Occipital lobe (tissue), 2 donors: ENCODE data around the gene CXCR4. TPM values are rescaled to one million over a fixed set of nuclear protein-coding genes. Genes with fewer than 3 reads are reported as not detected.

ENCODE experiments used
- DNase-seq: peaks from one replicate; lab custom pipeline; 2025; lab: John Stamatoyannopoulos, UW
- total RNA-seq: library from RNA; depleted of rRNA; stranded (reverse); fragments of >200 nt; gene quantifications from one replicate; pipeline ENCODE4 v1.2.3, GENCODE V29; 2014

Gene CXCR4
- total RNA-seq, 1 donor from 2014 or later, result 115 TPM

DNA sequence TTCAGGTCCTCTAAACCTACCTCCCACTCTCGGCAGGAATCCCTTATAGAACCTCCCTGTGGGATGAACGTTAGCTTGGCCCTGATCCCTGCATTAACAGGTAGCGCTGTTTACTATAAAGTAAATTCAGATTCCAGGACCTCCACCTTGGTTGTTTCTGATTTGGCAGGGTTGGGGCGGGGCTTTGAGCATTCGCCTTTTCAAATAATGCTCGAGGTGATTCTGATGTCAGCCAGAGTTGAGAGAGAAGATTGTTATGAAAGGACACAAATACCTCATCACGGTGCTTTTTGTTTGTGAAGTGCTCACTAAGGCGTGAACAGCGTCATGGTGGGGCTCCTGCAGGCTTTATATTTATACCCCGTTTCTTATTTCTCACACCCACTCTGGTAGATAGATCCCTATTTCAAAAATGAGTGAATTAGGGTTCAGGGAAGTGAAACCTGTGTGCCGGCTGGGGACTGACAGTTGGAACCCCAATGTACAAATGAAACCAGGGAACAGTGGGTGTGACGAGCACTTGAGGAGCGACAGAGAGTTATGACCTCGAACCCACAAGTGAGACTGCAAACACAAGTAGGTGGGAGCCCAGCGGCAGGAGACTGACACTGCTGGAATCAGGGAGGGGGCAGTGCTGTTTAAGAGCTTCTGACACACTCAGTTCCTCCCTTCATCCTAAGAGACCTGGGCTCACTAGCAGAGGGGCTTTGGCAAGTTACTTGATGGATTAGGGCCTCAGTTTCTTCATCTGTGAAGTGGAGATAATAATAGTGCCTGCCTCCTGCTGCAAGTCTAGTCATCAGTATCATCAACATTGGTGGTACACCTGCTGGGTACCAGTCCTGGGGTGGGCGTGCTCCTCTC, 14.2 kb upstream of the CXCR4 start:
- no peak for DNase-seq

DNA sequence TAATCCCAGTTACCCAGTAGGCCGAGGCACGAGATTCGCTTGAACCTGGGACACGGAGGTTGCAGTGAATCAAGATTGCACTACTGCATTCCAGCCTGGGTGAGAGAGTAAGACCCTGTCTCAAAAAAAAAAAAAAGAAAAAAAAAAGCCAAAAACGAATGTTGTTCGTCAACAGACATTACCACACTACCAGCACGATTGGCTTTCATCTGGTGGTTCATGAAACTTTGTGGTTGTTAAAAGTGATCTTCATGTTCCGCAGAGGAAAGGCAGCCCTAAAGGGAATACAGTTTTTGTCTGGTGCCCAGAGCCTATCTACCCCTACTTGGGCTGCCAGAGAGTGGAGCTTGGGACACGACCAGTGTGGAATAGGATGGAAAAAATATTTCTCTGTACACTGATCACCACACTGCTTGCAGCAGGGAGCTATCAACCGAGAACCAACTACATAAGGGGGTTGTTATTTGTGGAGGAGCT, 13.6 kb upstream of the CXCR4 start:
- DNase-seq, result no peak

DNA sequence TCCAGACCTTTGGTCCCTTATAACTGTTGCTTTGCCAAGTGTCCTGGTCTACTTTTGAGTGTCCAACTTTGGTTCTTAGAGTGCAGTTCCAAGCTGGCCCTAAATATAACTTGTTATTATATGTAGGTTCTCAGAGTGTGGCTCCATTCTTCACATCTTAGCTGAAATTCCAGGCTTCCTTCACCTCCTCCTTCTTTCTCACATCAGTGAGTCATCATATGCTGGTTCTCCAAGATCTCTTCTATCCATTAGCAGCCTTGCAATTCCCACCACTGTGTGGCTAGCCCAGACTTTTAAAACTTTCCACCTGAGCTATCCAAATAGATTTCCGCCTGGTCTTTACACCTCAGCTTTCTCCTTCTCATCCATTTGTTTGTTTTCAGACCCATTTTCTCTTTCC, 12.6 kb upstream of the CXCR4 start:
- DNase-seq, result no peak

DNA sequence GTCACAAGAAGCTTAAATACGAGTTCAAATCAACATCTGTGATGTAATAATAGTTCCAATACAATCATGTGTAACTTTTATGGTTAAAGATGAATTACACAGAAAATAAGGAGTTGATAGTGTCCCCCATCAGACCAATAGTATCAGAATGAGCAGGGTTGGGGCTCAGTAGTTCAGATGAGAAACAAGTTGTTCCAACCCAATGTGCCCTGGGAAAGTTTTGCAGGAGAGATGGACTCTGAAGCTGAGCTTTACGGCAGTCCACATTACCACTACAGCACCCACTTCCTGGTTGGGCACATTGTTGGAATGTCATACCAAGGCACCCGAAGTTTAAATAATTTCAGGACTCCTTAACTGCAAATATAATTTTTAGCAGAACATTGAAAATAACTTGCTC, 12.1 kb upstream of the CXCR4 start:
- no peak for DNase-seq

DNA sequence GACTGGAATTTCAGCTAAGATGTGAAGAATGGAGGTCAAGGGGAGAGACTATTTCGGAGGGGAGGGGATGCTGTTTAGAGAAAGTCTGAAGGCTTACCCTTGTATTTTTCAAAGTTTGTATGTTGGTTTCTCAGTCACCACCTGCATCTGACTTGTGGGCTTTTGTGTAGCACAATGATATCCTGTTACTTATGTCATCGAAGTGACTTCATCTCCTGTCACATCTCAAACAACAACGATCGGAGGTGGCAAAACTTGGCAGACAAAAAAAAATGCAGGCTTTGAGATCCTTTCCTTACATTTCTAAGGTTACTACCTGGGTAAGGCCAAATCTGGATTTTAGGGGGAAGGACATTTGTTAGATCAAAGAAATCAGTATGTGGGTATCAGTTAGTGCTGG, 11.7 kb upstream of the CXCR4 start:
- DNase-seq, result no peak

DNA sequence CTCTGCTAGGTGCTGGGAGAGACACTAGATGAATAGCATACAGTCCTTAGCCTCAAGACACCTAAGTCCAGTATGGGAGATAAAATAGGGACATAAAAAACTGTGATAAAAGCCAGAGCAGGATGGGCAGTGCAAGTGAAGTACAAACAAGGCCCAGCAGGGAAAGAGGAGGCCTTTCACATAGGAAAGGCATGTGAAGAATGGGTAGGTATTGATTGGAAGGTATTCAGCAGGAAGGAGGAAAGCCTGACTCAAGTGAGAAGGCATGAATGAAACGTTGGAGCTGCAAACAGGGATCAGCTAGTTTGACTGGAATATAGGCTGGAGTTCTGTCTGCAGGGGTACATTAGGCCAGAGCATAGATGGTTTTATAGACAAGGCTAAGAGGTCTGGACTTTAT, 11.0 kb upstream of the CXCR4 start:
- no peak for DNase-seq

DNA sequence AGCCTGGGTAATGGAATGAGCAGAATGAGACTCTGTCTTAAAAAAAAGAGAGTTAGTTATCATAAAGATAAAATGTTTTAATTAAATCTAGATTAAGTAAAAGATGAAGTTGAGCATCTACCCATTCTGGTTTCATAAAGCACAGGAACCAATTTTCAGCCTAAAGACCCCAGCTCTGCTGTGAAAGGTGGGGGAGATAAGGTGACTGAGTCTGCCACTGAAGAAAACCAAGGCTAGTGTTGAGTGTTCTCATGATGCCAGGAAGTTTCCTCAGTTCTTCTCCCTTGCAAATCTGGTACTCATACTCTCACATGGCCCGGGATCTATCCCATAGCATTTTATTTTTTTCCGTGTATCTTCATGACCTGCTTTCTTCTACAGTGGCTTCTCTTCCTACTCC, 10.4 kb upstream of the CXCR4 start:
- no peak for DNase-seq

DNA sequence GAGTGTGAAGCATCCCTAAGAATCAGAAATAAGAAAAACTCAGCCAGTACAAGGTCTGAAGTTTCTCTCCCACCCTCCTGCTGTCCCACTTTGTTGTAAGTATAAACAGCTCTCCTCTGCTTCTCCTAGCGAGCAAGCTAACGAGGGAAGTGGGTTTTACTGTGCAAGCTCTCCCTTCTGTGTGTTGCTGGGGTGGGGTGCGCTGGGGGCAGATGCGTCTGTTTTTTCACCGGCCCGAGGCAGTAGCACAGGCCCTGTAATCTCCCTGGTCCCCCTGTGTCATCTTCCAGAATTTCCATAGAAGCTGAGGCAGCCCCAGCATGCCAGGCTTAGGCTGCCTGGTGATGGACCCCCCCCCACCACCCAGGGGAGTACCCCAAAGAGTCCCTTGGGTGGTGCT, 9.4 kb upstream of the CXCR4 start:
- DNase-seq, result no peak

DNA sequence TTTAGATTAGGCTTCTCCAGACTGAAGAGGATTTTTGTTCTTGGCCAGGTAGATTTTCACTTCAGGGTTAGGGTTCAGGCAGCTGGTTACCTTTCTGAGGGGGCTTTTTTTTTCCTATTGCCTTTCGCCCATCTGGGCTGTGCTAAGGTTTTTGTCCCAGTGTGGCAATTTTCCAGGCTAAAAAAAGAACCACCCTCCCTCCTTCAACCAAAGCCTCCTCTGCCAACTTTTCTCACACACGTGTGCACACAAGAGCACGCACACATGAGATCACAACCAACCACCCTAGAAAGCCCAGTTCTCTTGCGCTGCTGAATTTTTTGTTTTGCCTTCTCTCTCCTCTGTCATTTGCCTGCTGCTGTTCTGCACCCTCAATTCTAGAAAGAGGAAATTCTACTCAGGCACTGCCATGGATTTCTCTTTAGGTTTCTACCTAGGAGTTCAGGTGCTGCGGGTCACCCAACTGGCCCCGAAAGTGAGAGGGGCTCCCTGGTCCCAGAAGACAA, 8.5 kb upstream of the CXCR4 start:
- no peak for DNase-seq

DNA sequence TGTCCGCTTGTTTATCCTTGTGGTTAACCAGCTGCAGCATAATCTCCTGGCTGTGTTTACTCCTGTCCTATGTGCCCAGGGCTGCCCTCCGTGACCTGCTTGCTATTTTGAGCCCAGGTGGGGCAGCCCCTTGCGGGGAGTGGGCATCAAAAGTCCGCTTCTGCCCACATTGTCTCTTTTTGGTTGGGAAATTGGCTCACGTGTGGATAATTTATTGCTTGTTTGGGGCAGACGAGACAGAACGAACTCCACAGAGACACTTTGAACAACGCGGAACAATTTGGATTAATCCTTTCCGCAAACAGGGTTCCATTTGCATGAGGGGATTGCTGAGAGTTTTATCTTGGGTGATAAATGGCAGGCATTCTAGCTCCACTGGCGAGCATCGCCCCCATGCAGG, 8.1 kb upstream of the CXCR4 start:
- no peak for DNase-seq

DNA sequence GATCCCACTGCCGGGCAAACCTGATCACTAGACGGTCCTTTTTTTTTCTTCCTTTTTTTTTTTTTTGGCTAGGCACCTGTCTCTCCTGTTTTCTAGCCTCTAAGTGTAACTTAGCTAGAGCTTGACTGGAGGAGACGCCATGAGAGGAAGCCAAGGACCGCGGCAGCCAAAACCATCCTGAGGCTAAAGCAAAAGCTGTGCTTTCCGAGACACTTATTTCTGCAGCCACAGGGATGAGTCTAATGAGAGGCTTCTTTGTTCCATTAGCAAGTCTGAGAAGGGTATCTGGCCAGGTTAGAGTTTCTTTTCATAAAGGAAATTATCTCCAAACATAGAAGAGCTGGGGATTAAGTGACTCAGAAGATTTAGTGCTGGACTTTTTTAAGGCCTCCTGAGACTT, 7.3 kb upstream of the CXCR4 start:
- DNase-seq, result no peak

DNA sequence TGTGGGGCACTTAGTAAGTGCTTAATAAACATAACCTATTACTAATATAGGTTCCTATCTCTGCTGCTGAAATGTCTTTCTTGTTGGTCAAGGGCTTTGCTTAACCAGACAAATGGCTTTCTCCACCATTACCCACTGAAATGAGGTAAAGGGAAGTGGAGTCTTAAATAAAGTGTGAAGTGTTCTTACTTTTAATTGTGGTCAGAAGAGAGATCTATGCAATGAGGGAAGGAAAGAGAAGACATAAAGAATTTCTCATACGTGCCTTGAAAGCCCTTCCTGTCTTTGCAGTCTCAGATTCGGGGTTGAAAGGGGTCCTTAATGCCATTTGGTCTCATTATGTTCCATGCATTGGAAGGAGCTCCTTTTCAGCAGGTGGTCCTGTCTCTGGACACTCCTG, 6.9 kb upstream of the CXCR4 start:
- DNase-seq, result no peak

DNA sequence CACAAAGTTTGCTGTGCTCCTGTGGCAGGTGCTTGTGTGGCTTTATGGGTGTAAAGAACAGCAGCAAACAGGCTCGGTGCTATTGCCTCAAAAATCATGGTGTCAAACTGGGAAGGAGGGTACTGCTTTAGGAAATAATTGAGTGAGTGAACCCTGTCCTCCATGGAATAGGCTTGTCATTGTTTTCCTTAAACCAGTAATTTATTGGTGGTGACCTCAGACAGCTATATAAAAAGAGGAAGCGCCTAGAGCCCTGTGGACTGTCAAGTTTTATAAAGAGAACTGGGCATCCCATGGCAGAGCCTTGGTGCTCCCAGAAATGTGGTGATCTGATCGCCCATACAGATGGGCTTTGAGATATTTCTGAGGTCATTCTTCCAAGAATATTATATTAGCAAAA, 4.7 kb upstream of the CXCR4 start:
- no peak for DNase-seq

DNA sequence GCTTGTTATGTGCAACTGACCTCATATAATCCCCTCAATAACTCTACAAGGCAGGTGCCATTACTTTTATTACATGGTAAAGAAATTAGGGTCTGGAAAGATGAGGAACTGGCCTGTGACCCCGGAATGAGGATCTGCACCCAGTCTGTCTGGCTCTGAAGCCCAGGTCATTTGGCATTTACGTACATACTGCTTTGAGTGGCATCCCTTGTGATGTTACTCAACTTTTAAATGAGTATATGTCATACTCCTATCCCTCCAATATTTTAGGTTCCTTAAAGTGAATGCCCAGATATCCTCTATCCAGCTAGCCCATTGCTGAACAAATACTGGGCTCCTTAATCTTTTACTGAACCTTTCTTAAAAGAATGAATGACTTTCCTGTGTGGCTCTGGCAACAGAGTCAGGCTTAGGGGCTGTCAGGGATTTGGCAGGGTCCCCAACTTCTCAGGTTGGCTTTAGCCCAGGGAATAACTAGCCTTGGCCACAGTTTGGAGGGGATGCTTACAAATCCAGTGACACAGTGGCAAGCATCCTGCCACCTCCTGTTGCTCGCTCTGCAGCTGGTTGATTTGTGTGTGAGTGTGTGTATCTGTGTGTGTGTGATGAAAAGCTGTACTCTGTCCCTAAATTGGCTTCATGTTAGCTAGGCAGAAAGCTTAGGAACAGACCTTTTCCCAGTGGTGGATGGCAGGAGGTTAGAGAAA, 3.4 kb upstream of the CXCR4 start:
- no peak for DNase-seq

DNA sequence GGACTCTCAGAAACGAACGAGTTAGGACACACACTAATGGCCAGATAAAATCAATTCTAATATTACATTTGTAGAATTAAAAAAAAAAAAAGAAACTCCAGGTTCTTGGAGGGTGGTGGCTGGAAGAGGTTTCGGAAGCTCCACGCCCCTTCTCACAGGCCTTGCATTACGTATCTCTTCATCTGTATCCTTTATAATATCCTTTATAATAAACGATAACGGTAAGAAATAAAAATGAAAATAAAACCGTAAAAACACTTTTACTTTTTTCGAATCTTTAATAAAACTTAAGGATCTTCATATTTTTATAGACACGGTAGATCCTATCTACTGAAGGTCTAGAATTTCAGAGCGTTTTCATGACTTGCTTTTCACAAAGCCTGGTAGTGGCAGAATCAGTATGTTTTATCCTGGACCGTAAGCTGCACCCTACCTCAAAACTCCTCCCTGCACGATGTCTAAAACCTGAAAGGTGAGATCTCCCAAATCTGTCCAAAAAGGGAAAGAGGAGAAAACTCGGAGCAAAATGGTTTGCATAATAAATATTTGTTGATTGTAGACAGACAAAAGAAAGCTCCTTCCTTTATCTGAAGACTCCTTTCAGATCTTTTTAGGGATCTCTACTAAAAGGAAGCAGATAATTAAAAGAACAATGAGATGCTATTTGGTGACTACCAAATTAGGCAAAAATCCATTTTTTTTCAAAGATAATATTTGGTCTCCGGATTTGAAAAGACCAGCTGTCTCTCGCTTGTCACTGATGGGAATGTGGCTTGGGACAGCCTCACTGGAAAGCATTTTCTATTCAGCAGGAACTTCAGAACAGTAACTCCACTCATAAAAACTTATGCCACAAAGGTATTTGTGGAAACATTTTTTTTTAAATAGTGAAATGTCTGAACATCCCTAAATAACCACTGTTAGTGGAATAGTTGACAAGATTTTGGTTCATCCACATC, 2.0 kb upstream of the CXCR4 start:
- DNase-seq, result no peak

DNA sequence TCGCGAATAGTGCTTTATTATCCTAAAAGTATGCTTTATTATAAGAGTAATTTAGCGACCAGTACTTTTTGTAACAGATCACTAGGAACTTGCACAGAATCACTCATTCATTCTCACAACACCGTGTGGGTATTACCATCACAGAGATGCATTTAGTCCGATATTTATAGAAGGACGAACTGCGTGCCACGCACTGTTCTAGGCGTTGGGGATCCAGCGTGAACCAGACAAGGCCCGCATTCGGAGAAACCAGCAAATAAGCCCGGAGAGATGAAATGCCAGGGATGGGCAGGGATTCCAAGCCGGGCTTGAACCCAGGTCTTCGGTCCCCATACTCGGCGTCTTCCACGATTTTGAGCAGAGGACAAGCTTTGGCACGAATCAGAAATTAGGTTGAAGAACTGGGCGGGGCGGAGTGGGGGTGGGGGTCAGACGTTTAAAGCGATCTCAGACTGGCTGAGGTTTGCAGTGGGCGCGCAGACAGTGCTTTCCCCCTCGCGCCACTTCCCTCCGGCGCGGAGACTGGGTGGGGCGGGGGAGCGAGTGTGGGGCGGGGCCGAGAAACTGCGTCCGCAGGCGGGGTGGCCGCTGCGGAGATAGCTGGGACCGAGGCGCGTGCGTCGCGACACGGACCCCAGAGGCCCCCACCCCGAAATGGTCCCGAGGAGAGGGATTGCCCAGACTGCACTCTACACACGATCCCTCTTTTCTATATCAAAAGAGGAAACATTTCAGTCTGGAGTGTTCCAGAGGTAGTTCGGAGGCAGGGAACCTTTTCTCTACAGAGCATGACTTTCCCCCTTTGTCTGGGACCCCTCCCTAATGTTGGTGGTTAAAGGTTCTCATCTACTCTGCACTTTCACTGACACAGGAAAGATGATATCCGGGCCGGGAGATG, 1.1 kb upstream of the CXCR4 start:
- DNase-seq, result no peak

DNA sequence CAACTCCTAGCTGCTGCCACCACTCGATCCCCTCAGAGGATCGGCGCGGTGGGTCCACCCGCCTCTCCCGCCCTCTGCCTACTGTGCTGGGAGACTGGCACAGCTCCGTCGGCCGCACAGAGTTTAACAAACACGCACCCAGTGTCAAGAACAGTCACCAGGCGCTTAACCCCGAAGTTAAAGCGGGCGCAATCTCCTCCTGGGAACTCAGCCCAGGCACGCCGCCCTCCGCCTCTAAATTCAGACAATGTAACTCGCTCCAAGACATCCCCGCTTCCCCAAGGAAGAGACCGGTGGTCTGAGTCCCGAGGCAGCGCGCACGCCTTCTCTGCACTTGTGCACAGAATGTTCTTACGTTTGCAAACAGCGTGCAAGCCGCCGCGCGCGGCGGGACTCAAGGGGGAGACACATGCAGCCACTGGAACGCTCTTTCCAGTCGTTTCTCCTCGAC, 533 bp downstream of the CXCR4 start:
- DNase-seq, result peak; percentile 34

DNA sequence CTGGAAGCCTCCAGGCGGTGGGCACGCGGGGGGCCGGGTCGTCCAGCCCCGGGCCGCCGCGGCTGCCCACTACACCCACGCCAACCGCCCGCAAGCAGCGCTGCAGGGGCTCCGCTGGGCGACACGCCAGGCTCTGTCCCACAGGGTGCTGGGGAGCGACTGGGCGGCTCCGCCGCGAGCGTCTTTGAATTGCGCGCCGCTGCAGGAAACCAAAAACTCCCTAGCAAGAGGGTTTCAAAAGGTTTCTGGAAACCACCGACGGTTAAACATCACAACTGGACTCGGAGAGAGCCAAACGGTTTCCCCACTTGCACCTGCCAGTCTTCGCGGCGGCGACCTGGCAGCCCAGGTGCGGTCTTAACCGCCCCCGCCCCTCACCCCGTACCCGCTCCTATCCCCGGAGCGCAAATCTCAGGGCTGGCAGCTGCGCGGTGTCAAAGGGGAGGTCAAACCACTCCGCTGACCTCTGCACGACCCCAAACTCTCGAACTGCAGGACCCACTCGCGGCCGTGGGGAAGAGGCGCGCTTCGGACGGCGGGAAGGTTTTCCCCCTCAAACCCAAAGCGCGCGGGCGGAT, 1.0 kb downstream of the CXCR4 start:
- no peak for DNase-seq

DNA sequence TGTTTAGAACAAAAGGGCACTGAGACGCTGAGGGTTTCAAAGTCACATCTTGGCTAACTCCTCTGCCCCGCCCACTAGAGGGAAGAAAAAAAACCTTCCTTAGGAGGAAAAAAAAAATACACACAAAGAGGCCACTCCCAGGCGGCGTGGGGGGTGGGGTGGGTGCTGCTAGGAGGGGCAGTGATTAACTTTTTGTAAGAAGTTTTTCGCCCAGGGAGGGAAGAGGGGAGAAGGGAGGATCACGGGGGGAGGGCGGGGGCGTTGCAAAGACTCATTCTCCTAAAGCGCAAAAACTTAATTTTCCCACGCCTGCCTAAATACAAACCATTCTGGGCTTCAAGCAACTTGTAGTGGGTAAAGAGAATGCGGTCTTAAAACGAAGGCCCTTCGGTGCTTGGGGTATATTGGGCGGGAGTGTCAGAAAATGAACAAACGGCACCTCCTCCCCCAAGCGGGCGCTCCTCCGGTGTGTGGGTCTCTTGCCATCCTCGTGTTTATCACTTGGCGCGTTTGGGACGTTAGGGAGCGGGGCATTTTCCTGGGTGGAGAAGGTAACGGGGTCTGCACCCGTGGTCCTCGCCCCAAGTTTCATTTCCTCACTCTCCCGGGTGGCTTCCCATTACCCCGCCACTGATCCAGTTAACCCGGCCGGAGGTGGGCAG, 1.7 kb downstream of the CXCR4 start:
- DNase-seq, result no peak
